ENCODE measurements around the gene P4HTM.

- TF ChIP-seq POLR2AphosphoS5 (IDR thresholded peaks at IDR 0.05; ENCODE audit: low read depth, low read length) = no peak
- TF ChIP-seq POLR2A (IDR thresholded peaks at IDR 0.05; ENCODE audit: low read depth, low read length) = no peak
These were observed 4.1 kb upstream of the P4HTM start for GRCh38 chr3:48985831-48986376.

Data from GM12891 (cell line).